NT2/D1 (cell line): ENCODE results near the gene ERBB4.

ENCODE experiments used
- SUZ12 ChIP-seq: IDR thresholded peaks from 2 replicates; pipeline ENCODE4 v1.6.1; 2011; ENCODE audit not compliant: insufficient read length, insufficient read depth; ENCODE audit errors: extremely low read depth
- YY1 ChIP-seq: IDR thresholded peaks from 2 replicates; pipeline ENCODE4 v1.6.1; 2011; ENCODE audit not compliant: insufficient read length, insufficient read depth

GRCh38 chr2:212421556-212422334 is 116.9 kb downstream of the ERBB4 start:
- no peak for TF ChIP-seq SUZ12
- no peak for TF ChIP-seq YY1
